Ovary (tissue), 3 donors: ENCODE data around the gene AP4B1.

Experiments
- CTCF ChIP-seq, 3 donors: fragments of 450-650 bp in 2 of 3; fragments of 200-600 bp in 1 of 3; IDR thresholded peaks; one replicate each; pipeline versions ENCODE4 v1.5.1 to v1.8.0; 2016 to 2022; ENCODE audit warnings: antibody characterized with exemption in 3 of 3, mild to moderate bottlenecking in 1 of 3
- EP300 ChIP-seq: sonication (generic); formaldehyde crosslinking; IDR thresholded peaks from one replicate; pipeline ENCODE4 v1.6.1; 2017; ENCODE audit warnings: antibody characterized with exemption
- donor health status: DM: no; HTN: no; CAD: no.

- TF ChIP-seq CTCF (IDR thresholded peaks at IDR 0.05) (no peak), EP300 (no peak)
Observed at GRCh38 chr1:113935176-113935575, 30.6 kb upstream of the AP4B1 start.
